ENCODE measurements around the gene MAGT1. TPM values are rescaled to one million over a fixed set of nuclear protein-coding genes. Genes with fewer than 3 reads are reported as not detected.

MAGT1 gene
- total RNA-seq, 1 donor from 2014 or later = 70.0 TPM

GRCh38 chrX:77795124-77795523 is 100.1 kb downstream of the MAGT1 start:
- Histone ChIP-seq H3K4me3 (no peak overlapping the region), H3K27me3 (no peaks in the 10 kb centered on the region), H4K20me1 (ENCODE audit: low read depth) (no peaks in the 10 kb centered on the region), H3K4me1 (no peaks in the 10 kb centered on the region), H3K4me2 (no peak overlapping the region), H3F3A (ENCODE audit: low read depth) (no peaks in the 10 kb centered on the region), H3K9me3 (ENCODE audit: low read depth) (no peaks in the 10 kb centered on the region), H3K36me3 (no peaks in the 10 kb centered on the region), H3K27ac (no peak overlapping the region), H3K79me2 (ENCODE audit: low read depth) (no peaks in the 10 kb centered on the region), H2AFZ (replicated peaks) (no peak overlapping the region), H3K9ac (no peak overlapping the region)
- Mint-ChIP-seq H3K4me3 (no peak overlapping the region), H3K9me3 (peaks cover 5% of the 10 kb centered on the region), H3K36me3 (no peaks in the 10 kb centered on the region), H3K27me3 (ENCODE audit: insufficient read depth, low read depth) (peaks cover 2% of the 10 kb centered on the region), H3K27ac (no peak overlapping the region), H3K4me1 (no peaks in the 10 kb centered on the region)
- no peak for DNase-seq (ENCODE audit: low spot score)
- TF ChIP-seq CTCF (IDR thresholded peaks at IDR 0.05) (no peak), EZH2phosphoT487 (IDR thresholded peaks at IDR 0.05) (no peak), EZH2 (IDR thresholded peaks at IDR 0.05) (no peak)

GRCh38 chrX:77793946-77794345 is 101.3 kb downstream of the MAGT1 start:
- Histone ChIP-seq H3K4me3 (no peak overlapping the region), H3K27me3 (no peaks in the 10 kb centered on the region), H3K79me2 (ENCODE audit: low read depth) (no peaks in the 10 kb centered on the region), H3K36me3 (no peaks in the 10 kb centered on the region), H4K20me1 (ENCODE audit: low read depth) (no peaks in the 10 kb centered on the region), H2AFZ (replicated peaks) (no peak overlapping the region), H3K4me2 (no peak overlapping the region), H3K4me1 (no peaks in the 10 kb centered on the region), H3K9ac (no peak overlapping the region), H3K27ac (no peak overlapping the region), H3K9me3 (ENCODE audit: low read depth) (no peaks in the 10 kb centered on the region), H3F3A (ENCODE audit: low read depth) (no peaks in the 10 kb centered on the region)
- Mint-ChIP-seq H3K4me1 (no peaks in the 10 kb centered on the region), H3K27me3 (ENCODE audit: insufficient read depth, low read depth) (peaks cover 2% of the 10 kb centered on the region), H3K36me3 (no peaks in the 10 kb centered on the region), H3K4me3 (no peak overlapping the region), H3K27ac (no peak overlapping the region), H3K9me3 (peaks cover 5% of the 10 kb centered on the region)
- no peak for DNase-seq (ENCODE audit: low spot score)
- no peak for TF ChIP-seq EZH2 (IDR thresholded peaks at IDR 0.05)
- no peak for TF ChIP-seq EZH2phosphoT487 (IDR thresholded peaks at IDR 0.05)
- no peak for TF ChIP-seq CTCF (IDR thresholded peaks at IDR 0.05)

- Histone ChIP-seq H3K4me2 (no peak overlapping the region), H3K79me2 (ENCODE audit: low read depth) (peaks cover 35% of the 10 kb centered on the region), H3K36me3 (no peaks in the 10 kb centered on the region), H3K27ac (no peak overlapping the region), H3K9ac (no peak overlapping the region), H2AFZ (replicated peaks) (peak overlapping the region; percentile 72), H3F3A (ENCODE audit: low read depth) (no peaks in the 10 kb centered on the region), H3K27me3 (no peaks in the 10 kb centered on the region), H4K20me1 (ENCODE audit: low read depth) (peaks cover 18% of the 10 kb centered on the region), H3K9me3 (ENCODE audit: low read depth) (no peaks in the 10 kb centered on the region), H3K4me3 (no peak overlapping the region), H3K4me1 (no peaks in the 10 kb centered on the region)
- Mint-ChIP-seq H3K27ac (no peak overlapping the region), H3K4me3 (no peak overlapping the region), H3K27me3 (ENCODE audit: insufficient read depth, low read depth) (peaks cover 5% of the 10 kb centered on the region), H3K9me3 (peaks cover 10% of the 10 kb centered on the region), H3K36me3 (peaks cover 3% of the 10 kb centered on the region), H3K4me1 (no peaks in the 10 kb centered on the region)
- no peak for TF ChIP-seq EZH2phosphoT487 (IDR thresholded peaks at IDR 0.05)
- TF ChIP-seq CTCF (IDR thresholded peaks at IDR 0.05) = no peak
- no peak for TF ChIP-seq EZH2 (IDR thresholded peaks at IDR 0.05)
- no peak for DNase-seq (ENCODE audit: low spot score)
Observed at GRCh38 chrX:77788050-77788449, 107.2 kb downstream of the MAGT1 start.
